DND-41 (cell line): ENCODE data around the gene SLC32A1.

ENCODE experiments used
- ATAC-seq: fragments of 200-7000 bp; cut with Tn5 transposase; 3 replicates; pipeline ENCODE4 v1.9.1; 2021; ENCODE audit warnings: low read depth; ENCODE audit not compliant: insufficient read depth
- DNase-seq: peaks from one replicate; pipeline ENCODE4 v3.0.0-alpha.2; 2020
- H2AFZ ChIP-seq: 2 replicates; pipeline ENCODE4 v1.6.0; 2012; ENCODE audit warnings: low read depth, low read length
- H3K27ac ChIP-seq: 2 replicates; pipeline ENCODE4 v1.5.1; 2012; ENCODE audit warnings: low read length, inconsistent platforms
- H3K27me3 ChIP-seq: fragments of 200-600 bp; sonication (generic); 2 replicates; pipeline ENCODE4 v1.6.0; 2012; ENCODE audit warnings: low read length, mild to moderate bottlenecking, inconsistent platforms; ENCODE audit not compliant: insufficient read depth, poor library complexity
- H3K36me3 ChIP-seq: 2 replicates; pipeline ENCODE4 v1.5.1; 2012; ENCODE audit warnings: low read length, inconsistent platforms; ENCODE audit not compliant: insufficient read depth
- H3K4me1 ChIP-seq: 2 replicates; pipeline ENCODE4 v1.5.1; 2012; ENCODE audit warnings: mild to moderate bottlenecking, low read length; ENCODE audit not compliant: insufficient read depth
- H3K4me2 ChIP-seq: 2 replicates; pipeline ENCODE4 v1.6.0; 2012; ENCODE audit warnings: mild to moderate bottlenecking, moderate library complexity, low read length, inconsistent platforms; ENCODE audit not compliant: insufficient read depth
- H3K4me3 ChIP-seq, 2 experiments: fragments of 200-600 bp in 1 of 2; shearing (Covaris generic) in 1 of 2; 2 replicates each; pipeline ENCODE4 v1.5.1; 2012 to 2016; ENCODE audit warnings: inconsistent platforms in 2 of 2, low read length in 2 of 2, mild to moderate bottlenecking in 2 of 2, low read depth in 1 of 2, moderate library complexity in 1 of 2
- H3K79me2 ChIP-seq: 2 replicates; pipeline ENCODE4 v1.6.0; 2012; ENCODE audit warnings: low read length, inconsistent platforms; ENCODE audit not compliant: insufficient read depth
- H3K9ac ChIP-seq: 2 replicates; pipeline ENCODE4 v1.6.0; 2012; ENCODE audit warnings: low read depth, mild to moderate bottlenecking, inconsistent platforms, low read length, moderate library complexity
- H3K9me3 ChIP-seq: 2 replicates; pipeline ENCODE4 v1.5.1; 2012; ENCODE audit warnings: low read length, moderate library complexity, mild to moderate bottlenecking, inconsistent platforms; ENCODE audit not compliant: insufficient read depth, severe bottlenecking
- H4K20me1 ChIP-seq: 2 replicates; pipeline ENCODE4 v1.6.0; 2012; ENCODE audit warnings: low read length; ENCODE audit not compliant: insufficient read depth
- CTCF ChIP-seq: IDR thresholded peaks from 2 replicates; pipeline ENCODE4 v1.5.1; 2012; ENCODE audit warnings: borderline replicate concordance, low read length, moderate library complexity, mild to moderate bottlenecking; ENCODE audit not compliant: poor library complexity, severe bottlenecking; ENCODE audit errors: extremely low read depth
- EZH2 ChIP-seq: IDR thresholded peaks from 3 replicates; pipeline ENCODE4 v1.6.1; 2012; ENCODE audit warnings: borderline replicate concordance, low read depth, mild to moderate bottlenecking, moderate library complexity, low read length, inconsistent platforms; ENCODE audit not compliant: severe bottlenecking

SLC32A1 gene

DNA sequence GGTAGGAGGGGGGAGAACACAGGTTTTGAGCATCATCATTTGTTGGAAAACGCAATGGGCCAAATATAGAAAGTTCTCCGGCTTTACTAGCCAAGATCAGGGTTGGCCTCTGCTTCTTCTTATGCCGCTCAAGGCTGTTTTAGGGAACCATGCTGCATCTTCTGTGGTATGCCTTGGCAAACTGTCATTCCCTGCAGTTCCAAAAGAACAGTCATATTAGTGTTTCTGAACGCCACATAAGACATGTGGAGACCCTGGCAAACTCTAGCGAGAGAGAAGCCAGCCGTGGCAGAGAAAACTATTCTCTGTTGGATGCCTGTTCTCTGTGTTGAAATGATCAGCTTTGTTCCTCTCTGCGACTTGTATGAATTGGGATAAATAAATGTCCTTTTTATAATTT is 34.8 kb downstream of the SLC32A1 start:
- H3K27me3 ChIP-seq, result no peaks in the 10 kb centered on the region
- no peak overlapping the region for H3K27ac ChIP-seq
- no peak overlapping the region for H3K4me3 ChIP-seq
- no peak overlapping the region for H3K9ac ChIP-seq
- H3K4me2 ChIP-seq, result no peak overlapping the region
- no peak for DNase-seq
- 0 out of 2 replicates have a peak, but pooled peaks cover 2% of the 10 kb centered on the region for H4K20me1 ChIP-seq
- H3K9me3 ChIP-seq, result no peaks in the 10 kb centered on the region
- H3K36me3 ChIP-seq, result peaks cover 93% of the 10 kb centered on the region
- TF ChIP-seq EZH2 (no peak), CTCF (no peak)
- no peaks in the 10 kb centered on the region for H3K4me1 ChIP-seq
- no peak overlapping the region for H2AFZ ChIP-seq
- no peak for ATAC-seq
- H3K79me2 ChIP-seq, result no peaks in the 10 kb centered on the region

GRCh38 chr20:38760978-38761377 is 36.7 kb downstream of the SLC32A1 start:
- TF ChIP-seq CTCF (no peak), EZH2 (no peak)
- 0 out of 2 replicates have a peak, but pooled peaks cover 2% of the 10 kb centered on the region for H4K20me1 ChIP-seq
- no peak overlapping the region for H3K27ac ChIP-seq
- no peak overlapping the region for H3K4me3 ChIP-seq
- no peaks in the 10 kb centered on the region for H3K9me3 ChIP-seq
- no peak for DNase-seq
- H3K9ac ChIP-seq, result no peak overlapping the region
- H2AFZ ChIP-seq, result no peak overlapping the region
- peaks cover 97% of the 10 kb centered on the region for H3K36me3 ChIP-seq
- no peaks in the 10 kb centered on the region for H3K4me1 ChIP-seq
- no peaks in the 10 kb centered on the region for H3K27me3 ChIP-seq
- no peak for ATAC-seq
- no peak overlapping the region for H3K4me2 ChIP-seq
- H3K79me2 ChIP-seq, result no peaks in the 10 kb centered on the region

- no peak overlapping the region for H3K4me3 ChIP-seq
- no peak overlapping the region for H3K4me2 ChIP-seq
- no peaks in the 10 kb centered on the region for H3K9me3 ChIP-seq
- ATAC-seq (no peak), DNase-seq (no peak)
- H3K36me3 ChIP-seq, result peaks cover 96% of the 10 kb centered on the region
- H3K9ac ChIP-seq, result no peak overlapping the region
- no peaks in the 10 kb centered on the region for H3K27me3 ChIP-seq
- no peak overlapping the region for H3K27ac ChIP-seq
- TF ChIP-seq EZH2, result no peak
- TF ChIP-seq CTCF, result no peak
- H3K79me2 ChIP-seq, result no peaks in the 10 kb centered on the region
- no peaks in the 10 kb centered on the region for H3K4me1 ChIP-seq
- no peak overlapping the region for H2AFZ ChIP-seq
- H4K20me1 ChIP-seq, result 0 out of 2 replicates have a peak, but pooled peaks cover 2% of the 10 kb centered on the region
These were observed 37.9 kb downstream of the SLC32A1 start for GRCh38 chr20:38762174-38762573.

DNA sequence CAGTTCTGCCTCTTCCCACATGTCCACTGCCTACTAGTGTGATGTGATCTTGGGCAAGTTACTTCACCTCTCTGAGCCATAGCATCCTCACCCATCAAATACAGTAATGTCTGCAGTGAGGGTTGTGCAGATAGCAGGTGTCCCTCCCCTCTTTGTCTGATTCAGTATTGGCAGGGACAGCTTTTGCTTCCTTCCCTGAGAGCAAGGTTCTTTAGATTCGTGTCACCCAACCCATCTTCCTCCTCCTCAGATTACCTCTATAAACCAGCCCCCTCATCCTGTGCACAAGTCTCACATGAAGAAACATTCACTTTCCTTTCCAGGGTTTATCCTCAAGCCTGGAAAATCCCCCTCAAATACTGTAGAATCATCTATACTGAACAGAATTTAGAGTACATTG is 39.3 kb downstream of the SLC32A1 start:
- no peak for TF ChIP-seq CTCF
- no peak for TF ChIP-seq EZH2
- H3K27ac ChIP-seq, result no peak overlapping the region
- ATAC-seq (no peak), DNase-seq (no peak)
- H4K20me1 ChIP-seq, result peaks cover 6% of the 10 kb centered on the region; the same call in 1 of the 2 replicates
- no peaks in the 10 kb centered on the region for H3K79me2 ChIP-seq
- no peaks in the 10 kb centered on the region for H3K9me3 ChIP-seq
- no peak overlapping the region for H3K9ac ChIP-seq
- no peaks in the 10 kb centered on the region for H3K4me1 ChIP-seq
- H3K4me3 ChIP-seq, result no peak overlapping the region
- no peak overlapping the region for H2AFZ ChIP-seq
- peaks cover 97% of the 10 kb centered on the region for H3K36me3 ChIP-seq
- H3K27me3 ChIP-seq, result no peaks in the 10 kb centered on the region
- H3K4me2 ChIP-seq, result no peak overlapping the region
